HG03103 (cell line): Measurements from ENCODE around the gene ZNF213.

ENCODE experiments used
- ATAC-seq: cut with Tn5 transposase; IDR thresholded peaks from one replicate; pipeline ENCODE4 v1.9.1; 2021; ENCODE audit warnings: low read depth; ENCODE audit not compliant: unreplicated experiment

Gene ZNF213

DNA sequence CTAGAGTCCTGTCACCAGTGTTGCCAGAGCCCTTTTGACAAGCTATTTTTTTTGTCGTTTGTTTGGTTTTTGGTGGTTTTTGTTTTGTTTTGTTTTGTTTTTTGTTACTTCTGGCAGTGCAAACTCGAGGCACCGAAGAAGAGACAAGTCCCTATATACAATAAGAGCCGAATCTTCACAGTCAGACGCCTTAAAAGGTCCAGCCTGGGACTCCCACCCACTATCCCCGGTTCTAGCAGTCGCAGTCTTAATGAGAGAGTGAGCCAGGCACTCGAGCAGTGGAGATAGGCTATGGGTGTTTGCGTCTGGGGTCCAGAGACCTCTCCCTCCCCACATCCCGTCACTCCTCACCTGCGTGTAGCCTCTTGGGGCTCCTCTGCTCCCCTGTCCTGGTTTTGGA, 55.0 kb downstream of the ZNF213 start:
- ATAC-seq = no peak

DNA sequence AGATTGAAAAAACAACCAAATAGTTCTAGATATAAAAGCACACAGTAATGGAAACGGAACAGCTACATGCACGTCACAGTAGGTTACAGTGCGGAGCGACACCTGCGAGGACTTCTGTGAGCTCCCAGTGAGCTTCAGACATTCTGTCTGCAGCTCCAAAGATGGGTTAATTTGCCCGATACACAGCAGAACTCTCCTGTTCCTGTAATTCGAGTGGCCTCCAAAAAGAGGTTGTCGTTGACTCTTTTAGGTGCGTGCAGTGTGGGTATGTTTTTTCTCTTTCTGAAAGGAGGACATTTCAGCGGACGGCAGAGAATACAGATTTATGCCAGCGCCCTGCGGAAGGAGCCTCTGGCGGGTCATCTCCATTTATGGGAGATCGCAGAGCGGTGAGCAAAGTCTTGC, 56.1 kb downstream of the ZNF213 start:
- no peak for ATAC-seq
